Brain microvascular endothelial cell (primary cell): ENCODE data around the gene LHFPL4.

Source experiments
- DNase-seq: peaks from one replicate; pipeline ENCODE4 v3.0.0-alpha.2; 2020
- H3K27ac ChIP-seq: fragments of 250-450 bp; sonication (Bioruptor Pico); 2 replicates; pipeline ENCODE4 v1.5.1; 2020; ENCODE audit warnings: mild to moderate bottlenecking, moderate library complexity
- H3K27me3 ChIP-seq: fragments of 250-450 bp; sonication (Bioruptor Pico); replicated peaks from 2 replicates; pipeline ENCODE4 v1.5.1; 2020; ENCODE audit warnings: mild to moderate bottlenecking
- H3K36me3 ChIP-seq: fragments of 250-450 bp; sonication (Bioruptor Pico); replicated peaks from 2 replicates; pipeline ENCODE4 v1.5.1; 2020; ENCODE audit warnings: mild to moderate bottlenecking
- H3K4me3 ChIP-seq: 2 replicates; pipeline ENCODE4 v1.5.1; 2011; ENCODE audit warnings: low read depth, mild to moderate bottlenecking, control low read depth, low read length, moderate library complexity
- in situ Hi-C: cut with HindIII; loops from 2 replicates; pipeline ENCODE4 v1.10.0; 2017; ENCODE audit warnings: low sequenced_read_pairs, low pct_ligation_motif_present
- TF ChIP-seq, protein P1 (sequence below): IDR thresholded peaks from 2 replicates; pipeline ENCODE4 v1.5.1; 2011; ENCODE audit warnings: low read depth, mild to moderate bottlenecking, moderate library complexity, low read length, control low read depth, inconsistent platforms; ENCODE audit errors: missing control alignments

LHFPL4 gene

GRCh38 chr3:9503283-9503682 lies 50.3 kb downstream of the LHFPL4 start:
- no peak overlapping the region for H3K27ac ChIP-seq
- DNase-seq, result peak; percentile 71
- in situ Hi-C loops, result no loop called here
- TF ChIP-seq, protein P1, sequence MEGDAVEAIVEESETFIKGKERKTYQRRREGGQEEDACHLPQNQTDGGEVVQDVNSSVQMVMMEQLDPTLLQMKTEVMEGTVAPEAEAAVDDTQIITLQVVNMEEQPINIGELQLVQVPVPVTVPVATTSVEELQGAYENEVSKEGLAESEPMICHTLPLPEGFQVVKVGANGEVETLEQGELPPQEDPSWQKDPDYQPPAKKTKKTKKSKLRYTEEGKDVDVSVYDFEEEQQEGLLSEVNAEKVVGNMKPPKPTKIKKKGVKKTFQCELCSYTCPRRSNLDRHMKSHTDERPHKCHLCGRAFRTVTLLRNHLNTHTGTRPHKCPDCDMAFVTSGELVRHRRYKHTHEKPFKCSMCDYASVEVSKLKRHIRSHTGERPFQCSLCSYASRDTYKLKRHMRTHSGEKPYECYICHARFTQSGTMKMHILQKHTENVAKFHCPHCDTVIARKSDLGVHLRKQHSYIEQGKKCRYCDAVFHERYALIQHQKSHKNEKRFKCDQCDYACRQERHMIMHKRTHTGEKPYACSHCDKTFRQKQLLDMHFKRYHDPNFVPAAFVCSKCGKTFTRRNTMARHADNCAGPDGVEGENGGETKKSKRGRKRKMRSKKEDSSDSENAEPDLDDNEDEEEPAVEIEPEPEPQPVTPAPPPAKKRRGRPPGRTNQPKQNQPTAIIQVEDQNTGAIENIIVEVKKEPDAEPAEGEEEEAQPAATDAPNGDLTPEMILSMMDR, result peak; percentile 93
- peaks cover 8% of the 10 kb centered on the region for H3K27me3 ChIP-seq
- no peak overlapping the region for H3K4me3 ChIP-seq
- H3K36me3 ChIP-seq, result no peaks in the 10 kb centered on the region

DNA sequence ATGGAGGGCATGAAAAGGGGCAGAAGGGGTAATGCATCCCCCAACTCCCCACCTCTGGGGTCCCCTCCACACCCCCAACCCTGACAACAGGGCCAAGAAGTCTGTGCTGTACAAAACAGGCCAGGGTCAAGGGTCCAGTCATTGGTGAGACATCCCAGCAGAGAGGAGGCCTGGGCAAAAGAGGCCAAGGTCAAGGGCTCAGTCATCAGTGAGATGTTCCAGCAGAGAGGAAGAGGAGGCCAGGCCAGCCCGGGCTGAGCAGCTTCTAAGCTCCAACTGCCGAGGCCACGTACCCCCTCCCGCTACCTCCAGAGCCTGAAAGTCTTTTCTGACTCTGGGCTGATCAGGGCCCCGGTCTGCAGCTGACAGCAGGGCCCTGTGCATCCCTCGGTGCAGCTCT lies 52.4 kb downstream of the LHFPL4 start:
- no peaks in the 10 kb centered on the region for H3K36me3 ChIP-seq
- DNase-seq, result no peak
- peaks cover 6% of the 10 kb centered on the region for H3K27me3 ChIP-seq
- in situ Hi-C loops, result no loop called here
- TF ChIP-seq, protein P1, result no peak
- H3K27ac ChIP-seq, result no peak overlapping the region
- H3K4me3 ChIP-seq, result no peak overlapping the region

GRCh38 chr3:9500108-9501050 lies 53.2 kb downstream of the LHFPL4 start:
- H3K27ac ChIP-seq, result no peak overlapping the region
- in situ Hi-C loops, result no loop called here
- peak; percentile 61 for DNase-seq
- TF ChIP-seq, protein P1, result peak; percentile 95
- H3K27me3 ChIP-seq, result peaks cover 6% of the 10 kb centered on the region
- no peaks in the 10 kb centered on the region for H3K36me3 ChIP-seq
- no peak overlapping the region for H3K4me3 ChIP-seq

DNA sequence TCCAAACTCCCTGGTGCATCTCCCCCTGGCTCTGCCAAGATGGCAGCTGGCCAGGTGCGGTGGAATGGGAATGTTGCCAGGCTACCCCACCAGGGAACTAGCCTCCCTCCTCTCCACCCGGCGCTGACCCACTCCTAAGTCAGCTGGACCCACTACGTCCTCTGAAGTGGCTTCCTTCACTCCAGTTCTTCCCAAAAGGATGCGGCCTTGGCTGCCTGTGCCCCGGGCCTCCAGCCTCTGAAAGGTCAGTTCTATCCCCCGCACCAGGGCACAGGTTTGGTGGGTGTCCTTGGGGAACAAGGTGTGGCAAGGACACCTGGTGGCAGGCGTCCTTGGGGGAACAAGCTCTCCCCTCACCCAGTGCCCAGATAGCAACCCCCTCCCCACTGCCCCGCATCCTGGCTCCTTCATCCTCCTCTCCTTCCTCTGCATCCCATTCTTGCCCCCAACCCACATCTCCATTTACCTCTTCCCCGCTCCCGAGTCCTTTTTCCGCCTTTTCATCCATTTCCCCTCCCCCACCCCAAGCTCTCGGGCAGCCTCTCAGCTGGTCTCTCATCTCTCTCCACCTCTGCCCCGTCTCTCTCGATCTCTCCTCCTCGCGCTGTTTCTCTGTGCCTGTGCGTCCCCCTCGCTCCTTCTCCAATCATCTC lies 54.0 kb downstream of the LHFPL4 start:
- H3K27me3 ChIP-seq, result peaks cover 6% of the 10 kb centered on the region
- in situ Hi-C loops, result no loop called here
- no peak for DNase-seq
- TF ChIP-seq, protein P1, result no peak
- no peak overlapping the region for H3K4me3 ChIP-seq
- no peaks in the 10 kb centered on the region for H3K36me3 ChIP-seq
- no peak overlapping the region for H3K27ac ChIP-seq

DNA sequence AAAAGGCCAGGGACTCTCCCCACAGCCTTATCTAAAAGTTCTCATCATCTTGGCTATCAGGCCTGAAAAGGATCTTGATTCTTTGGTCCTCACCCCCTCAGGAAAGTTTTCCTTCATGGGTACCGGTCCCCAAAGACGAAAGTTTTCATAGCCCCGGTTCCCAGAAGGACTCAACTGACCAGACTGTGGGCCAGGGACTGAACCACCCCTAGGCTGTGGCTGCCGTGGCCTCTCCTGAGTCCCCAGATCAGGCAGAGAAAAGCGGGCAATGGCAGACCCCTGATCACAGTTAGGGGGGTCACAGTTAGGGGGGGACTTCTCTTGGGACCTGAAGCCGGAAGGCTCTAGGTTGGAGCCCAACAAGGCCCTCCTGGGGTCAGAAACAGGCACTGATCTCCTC lies 54.8 kb downstream of the LHFPL4 start:
- in situ Hi-C loops, result no loop called here
- DNase-seq, result no peak
- Histone ChIP-seq H3K4me3 (no peak overlapping the region), H3K27ac (no peak overlapping the region), H3K36me3 (no peaks in the 10 kb centered on the region), H3K27me3 (peaks cover 6% of the 10 kb centered on the region)
- TF ChIP-seq, protein P1, result no peak
